Body of pancreas (tissue), 4 donors: ENCODE measurements around the gene ZNF837.

Experiments
- POLR2A ChIP-seq, 3 donors: fragments of 450-650 bp; IDR thresholded peaks; one replicate each; pipeline ENCODE4 v1.6.1; 2016; ENCODE audit warnings: antibody characterized with exemption in 3 of 3, mild to moderate bottlenecking in 2 of 3
- TF ChIP-seq, protein P1 (sequence below), 7 experiments: fragments of 450-650 bp in 4 of 7; fragments of 200-600 bp in 3 of 7; sonication (generic) in 3 of 7; IDR thresholded peaks; one replicate each; pipeline ENCODE4 v1.5.1; 2016 to 2019; ENCODE audit warnings: antibody characterized with exemption in 7 of 7

DNA sequence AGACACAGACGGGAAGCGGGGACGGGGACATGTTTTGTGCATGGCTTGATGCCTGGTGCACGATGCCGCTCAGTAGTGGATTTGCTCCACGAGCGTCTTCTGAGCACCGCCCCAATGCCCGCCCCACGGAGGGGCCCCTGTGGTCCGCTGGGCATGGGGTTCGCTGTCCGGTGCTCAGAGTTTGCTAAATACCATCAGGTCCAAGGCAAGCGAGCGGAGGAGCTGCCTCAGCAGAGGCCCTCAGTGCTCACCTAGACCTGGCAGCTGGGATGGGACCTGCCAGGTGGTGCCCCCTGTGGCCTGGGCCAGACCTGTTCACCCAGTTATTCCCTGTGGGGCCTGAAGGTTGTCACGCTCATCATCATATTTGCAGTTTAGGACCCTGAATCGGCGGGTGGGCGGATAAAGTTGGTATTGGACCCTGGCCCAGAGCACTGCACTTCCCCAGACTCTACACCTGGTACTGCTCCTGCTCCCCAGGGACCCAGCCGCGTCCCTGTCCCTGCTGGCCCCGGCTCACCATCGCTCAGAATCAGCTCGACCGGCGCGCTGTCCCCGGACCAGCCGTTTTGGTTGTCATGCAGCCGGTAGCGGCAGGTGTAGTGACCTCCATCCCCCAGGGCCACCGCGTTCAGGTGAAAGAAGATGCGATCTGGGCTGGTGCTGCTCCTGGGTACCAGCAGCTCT lies 29.8 kb downstream of the ZNF837 start:
- TF ChIP-seq, protein P1, sequence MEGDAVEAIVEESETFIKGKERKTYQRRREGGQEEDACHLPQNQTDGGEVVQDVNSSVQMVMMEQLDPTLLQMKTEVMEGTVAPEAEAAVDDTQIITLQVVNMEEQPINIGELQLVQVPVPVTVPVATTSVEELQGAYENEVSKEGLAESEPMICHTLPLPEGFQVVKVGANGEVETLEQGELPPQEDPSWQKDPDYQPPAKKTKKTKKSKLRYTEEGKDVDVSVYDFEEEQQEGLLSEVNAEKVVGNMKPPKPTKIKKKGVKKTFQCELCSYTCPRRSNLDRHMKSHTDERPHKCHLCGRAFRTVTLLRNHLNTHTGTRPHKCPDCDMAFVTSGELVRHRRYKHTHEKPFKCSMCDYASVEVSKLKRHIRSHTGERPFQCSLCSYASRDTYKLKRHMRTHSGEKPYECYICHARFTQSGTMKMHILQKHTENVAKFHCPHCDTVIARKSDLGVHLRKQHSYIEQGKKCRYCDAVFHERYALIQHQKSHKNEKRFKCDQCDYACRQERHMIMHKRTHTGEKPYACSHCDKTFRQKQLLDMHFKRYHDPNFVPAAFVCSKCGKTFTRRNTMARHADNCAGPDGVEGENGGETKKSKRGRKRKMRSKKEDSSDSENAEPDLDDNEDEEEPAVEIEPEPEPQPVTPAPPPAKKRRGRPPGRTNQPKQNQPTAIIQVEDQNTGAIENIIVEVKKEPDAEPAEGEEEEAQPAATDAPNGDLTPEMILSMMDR (IDR thresholded peaks at IDR 0.05): no peak
- no peak for TF ChIP-seq POLR2A (IDR thresholded peaks at IDR 0.05)
